MM.1S (cell line): ENCODE data around the gene UNC13B.

Experiments
- CTCF ChIP-seq: fragments of 300-600 bp; sonication (generic); IDR thresholded peaks from 2 replicates; pipeline ENCODE4 v1.5.1; 2016; ENCODE audit warnings: antibody characterized with exemption, low read length, mixed read lengths
- EZH2 ChIP-seq: fragments of 300-600 bp; sonication (generic); optimal IDR thresholded peaks from 2 replicates; pipeline ENCODE3; 2017; ENCODE audit warnings: low read depth, mild to moderate bottlenecking, antibody characterized with exemption, low read length, mixed read lengths

DNA sequence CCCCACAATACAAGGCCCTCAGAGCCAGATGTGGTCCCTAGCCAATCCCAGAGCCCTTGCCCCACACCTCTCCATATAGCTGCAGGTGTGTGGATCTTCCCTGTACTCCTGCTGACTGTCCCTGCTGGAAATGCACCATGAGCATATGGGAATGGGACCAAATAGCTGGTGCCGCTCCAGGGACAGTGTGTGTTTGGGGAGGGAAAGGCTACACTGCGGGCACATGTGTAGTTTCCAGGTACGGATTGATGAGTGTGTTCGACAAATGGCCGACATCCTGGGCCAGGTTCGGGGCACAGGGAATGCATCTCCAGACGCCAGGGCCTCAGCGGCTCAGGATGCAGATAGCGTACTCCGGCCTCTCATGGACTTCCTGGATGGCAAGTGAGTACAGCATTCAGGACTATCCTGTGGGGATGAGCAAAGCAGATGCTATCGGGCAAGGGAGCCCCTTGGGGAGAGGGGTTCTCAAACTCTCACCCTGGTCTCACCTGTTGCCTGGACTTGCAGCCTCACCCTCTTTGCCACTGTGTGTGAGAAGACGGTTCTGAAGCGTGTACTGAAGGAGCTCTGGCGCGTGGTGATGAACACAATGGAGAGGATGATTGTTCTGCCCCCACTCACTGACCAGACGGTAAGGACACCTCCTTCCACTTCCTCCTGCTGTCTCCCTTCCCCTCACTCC lies 237.0 kb downstream of the UNC13B start:
- TF ChIP-seq CTCF (no peak), EZH2 (no peak)
